ENCODE data around the gene HS6ST3.

DNA sequence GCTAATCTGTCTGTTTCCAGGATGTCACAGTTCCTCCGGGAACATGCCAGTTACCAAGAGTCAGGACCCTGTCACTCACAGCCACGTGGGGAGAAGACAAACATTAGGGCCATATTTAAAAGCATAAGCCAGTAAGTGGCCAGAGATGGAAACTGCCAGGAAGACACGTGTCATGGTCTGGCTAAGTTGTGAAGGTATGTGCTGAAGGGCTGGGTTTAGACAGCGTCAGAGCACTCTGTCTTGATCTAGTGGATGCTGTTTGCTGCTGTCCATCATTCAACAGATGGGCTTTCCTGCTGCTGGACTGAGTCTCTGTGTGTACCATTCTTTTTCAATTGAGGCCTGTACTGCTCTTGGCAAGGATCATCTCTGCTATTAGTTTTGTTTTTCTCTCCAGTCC lies 128.6 kb downstream of the HS6ST3 start:
- no peak for TF ChIP-seq POLR2A (IDR thresholded peaks at IDR 0.05)
- no peak for TF ChIP-seq CTCF (IDR thresholded peaks at IDR 0.05)
